AML-193 (cell line): ENCODE results near the gene CXCL1.

ENCODE experiments used
- DNase-seq, 2 experiments: peaks; one replicate each; lab custom pipeline; 2025; lab: John Stamatoyannopoulos, UW

Gene CXCL1

GRCh38 chr4:73869130-73870055 is at the start of gene CXCL1:
Gene CXCL1 (plus strand): TSS chr4:73869393. CDS start chr4:73869471, 78 bp downstream.
- peak; percentile 27 to 28 for DNase-seq

DNA sequence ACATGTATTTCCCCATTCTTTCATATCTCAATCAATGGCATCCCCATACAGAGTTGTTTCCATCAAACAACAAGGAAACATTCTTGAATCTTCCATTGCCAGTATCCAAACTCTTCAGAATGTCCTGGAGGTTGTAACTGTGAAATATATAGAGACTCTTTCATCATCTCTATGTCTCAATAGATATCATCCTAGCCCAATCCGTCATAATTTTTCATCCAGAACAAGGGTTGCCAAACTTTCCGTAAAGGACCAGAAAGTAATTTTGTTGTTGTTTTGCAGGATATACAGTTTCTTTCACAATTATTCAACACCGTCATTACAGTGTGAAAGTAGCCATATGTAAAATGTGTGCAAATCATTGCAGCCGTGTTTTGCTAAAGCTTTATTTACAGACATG is 47.9 kb upstream of the CXCL1 start:
- no peak for DNase-seq

- no peak for DNase-seq
Observed at GRCh38 chr4:73822389-73822788, 46.8 kb upstream of the CXCL1 start.

- peak; percentile 61 to 68 for DNase-seq
Observed at GRCh38 chr4:73822812-73823504, 46.2 kb upstream of the CXCL1 start.

DNA sequence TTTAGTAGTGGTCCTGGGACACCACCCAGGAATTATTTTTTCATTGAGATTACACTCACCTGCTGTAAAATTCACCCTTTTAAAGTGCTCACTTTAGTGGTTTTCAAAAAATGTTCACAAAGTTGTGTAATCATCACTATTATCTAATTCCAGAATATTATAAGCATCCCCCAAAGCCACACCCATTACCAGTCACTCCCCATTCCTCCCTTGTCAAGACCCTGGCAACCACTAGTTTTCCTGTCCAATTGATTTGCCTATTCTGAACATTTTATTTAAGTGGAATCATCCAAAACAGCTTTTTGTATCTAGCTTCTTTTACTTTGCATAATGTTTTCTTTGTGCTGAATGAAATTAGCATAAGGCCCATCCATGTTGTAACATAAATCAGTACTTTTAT is 45.4 kb upstream of the CXCL1 start:
- DNase-seq = no peak

DNA sequence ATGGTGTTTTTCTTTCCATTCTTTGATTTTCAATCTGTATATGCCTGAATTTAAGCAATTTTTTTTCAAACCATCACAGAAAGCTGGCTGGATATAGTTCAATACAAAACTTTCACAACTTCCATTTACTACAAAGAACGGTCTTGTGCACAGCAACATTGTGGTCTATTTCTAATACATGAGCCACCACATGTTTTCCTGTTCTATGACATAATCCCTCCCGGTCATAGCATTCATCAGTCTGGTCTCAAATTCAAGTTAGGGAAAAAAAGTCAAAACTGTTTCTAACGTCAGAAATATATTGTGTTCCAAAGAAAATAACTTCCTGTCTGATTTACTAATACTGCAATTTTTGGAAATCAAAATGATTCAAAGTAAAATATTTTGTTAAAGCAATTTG is 40.2 kb upstream of the CXCL1 start:
- peak; percentile 87 to 91 for DNase-seq

GRCh38 chr4:73831569-73831968 is 37.6 kb upstream of the CXCL1 start:
- no peak for DNase-seq

- no peak for DNase-seq
Observed at GRCh38 chr4:73832651-73833237, 36.4 kb upstream of the CXCL1 start.

DNA sequence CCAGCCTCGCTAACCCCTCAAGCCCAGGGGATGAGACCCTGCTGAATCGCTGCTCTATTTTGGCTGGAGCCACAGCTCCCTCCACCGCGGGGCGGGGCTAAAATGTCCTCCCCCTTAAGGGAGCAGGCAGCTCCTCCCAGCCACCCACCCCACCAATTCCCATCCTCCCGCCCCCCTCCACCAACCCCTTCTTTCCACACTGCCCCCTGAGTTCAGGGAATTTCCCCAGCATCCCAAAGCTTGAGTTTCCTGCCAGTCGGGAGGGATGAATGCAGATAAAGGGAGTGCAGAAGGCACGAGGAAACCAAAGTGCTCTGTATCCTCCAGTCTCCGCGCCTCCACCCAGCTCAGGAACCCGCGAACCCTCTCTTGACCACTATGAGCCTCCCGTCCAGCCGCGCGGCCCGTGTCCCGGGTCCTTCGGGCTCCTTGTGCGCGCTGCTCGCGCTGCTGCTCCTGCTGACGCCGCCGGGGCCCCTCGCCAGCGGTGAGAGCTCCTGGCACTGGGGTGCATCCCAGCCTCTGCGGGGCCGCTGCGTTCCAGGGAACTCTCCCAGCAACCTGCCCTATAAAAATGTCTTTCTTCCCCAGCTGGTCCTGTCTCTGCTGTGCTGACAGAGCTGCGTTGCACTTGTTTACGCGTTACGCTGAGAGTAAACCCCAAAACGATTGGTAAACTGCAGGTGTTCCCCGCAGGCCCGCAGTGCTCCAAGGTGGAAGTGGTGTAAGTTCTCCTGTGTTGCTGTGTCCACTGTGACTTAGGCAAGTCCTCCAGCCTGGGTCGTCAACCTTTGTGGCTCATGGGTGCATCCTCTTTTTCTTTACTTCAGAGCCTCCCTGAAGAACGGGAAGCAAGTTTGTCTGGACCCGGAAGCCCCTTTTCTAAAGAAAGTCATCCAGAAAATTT is 32.6 kb upstream of the CXCL1 start, which contains the start of gene CXCL6:
CXCL6 (plus strand) TSS at position 306 of the 907 bp plus-strand sequence; CDS start at position 379, 73 bp downstream.
- DNase-seq = no peak

- no peak for DNase-seq
Observed at GRCh38 chr4:73839071-73839470, 30.1 kb upstream of the CXCL1 start.

DNA sequence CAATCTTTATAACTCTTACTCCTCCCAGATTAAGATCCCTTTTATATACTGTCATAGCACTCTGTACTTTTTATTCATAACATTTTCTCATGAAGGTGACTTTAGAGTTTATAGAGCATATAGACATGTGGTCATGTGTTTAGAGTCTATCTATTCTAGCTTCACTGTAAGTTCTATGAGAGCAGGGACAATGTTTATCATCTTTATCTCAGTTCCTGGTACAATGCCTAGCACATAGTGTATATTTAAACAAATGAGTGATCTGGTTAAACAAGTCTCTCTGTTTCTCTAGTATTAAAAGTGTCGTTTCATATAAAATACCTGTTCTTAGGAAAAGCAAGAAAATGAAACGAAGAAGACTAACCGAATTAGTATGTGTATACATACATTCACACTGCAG is 29.5 kb upstream of the CXCL1 start:
- no peak for DNase-seq

DNA sequence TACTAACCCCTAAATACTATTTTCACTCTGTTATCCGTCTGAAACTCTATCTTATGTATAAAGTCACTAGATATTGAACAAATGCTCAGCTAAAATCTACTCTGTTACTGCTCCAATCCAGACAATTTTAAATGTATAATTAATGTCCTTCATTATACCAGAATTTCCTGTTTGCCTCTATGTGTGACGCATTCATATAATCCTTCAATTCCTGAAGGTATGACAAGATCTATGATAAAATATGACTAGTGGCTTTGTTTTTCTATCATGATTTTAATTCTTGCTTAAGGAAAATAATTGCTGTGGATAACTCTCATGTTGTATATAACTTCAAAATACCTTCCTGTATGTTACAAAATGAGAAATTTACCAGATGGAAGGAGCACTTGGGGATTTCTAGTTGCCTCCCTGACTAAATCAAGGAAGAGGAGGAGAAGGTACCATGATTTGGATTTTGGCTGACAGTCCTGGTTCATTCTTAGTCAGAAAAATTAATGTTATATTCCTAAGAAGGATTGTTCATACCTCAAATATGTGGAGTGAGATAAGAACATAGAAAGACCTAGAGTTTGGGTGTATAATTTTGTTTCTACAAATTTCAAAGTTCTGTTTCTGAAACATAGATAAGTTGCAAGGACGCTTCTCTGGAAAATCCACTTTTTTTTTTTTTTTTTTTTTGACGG is 27.8 kb upstream of the CXCL1 start:
- DNase-seq = no peak

GRCh38 chr4:73842696-73843095 is 26.5 kb upstream of the CXCL1 start:
- DNase-seq = no peak

GRCh38 chr4:73843369-73843768 is 25.8 kb upstream of the CXCL1 start:
- no peak for DNase-seq

DNA sequence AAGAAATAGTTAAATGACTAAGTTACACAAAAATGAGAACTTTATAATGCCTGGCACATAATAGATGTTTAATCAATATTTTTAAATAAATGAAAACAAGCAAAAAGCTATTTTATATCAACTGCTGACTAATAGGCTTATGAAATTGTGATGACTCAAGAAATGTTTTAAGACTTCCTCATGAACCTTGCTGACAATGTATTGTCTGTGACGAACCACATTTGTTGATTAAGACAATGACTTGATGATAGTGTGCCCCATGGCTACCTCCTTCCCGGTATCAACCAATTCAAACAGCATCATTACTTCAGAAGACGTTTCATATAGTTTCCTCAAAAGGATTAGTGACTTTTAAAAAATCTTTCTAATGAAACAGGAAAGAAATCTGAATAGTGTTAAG is 24.8 kb upstream of the CXCL1 start:
- DNase-seq = peak; percentile 69 to 70

GRCh38 chr4:73844806-73845205 is 24.4 kb upstream of the CXCL1 start:
- no peak for DNase-seq

DNA sequence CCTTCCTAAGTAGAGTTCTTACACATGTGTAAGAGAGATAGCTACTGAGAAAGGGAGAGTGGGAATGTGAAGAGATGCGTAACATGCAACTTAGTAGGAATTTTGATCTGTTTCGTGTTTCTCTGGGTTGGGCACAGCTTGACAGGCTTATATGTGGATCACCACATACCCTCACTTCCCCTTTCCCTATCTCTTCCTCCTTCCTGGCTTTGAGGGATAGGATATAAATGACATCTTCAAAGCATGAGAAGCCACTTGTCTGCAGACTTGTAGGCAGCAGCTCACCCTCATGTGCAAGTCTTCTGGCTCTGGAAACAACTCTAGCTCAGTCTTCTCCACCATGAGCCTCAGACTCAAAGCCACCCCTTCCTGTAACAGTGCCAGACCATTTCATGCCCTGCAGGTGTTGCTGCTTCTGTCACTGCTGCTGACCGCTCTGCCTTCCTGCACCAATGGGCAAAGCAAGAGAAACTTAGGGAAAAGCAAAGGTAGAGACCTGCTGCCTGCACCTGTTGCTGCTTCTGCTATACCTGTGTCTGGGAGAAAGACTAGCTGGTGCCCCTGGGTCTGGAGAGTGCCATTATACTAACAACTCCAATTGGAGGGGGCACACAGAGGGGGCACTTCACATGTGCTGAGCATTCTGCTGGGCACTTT is 21.5 kb upstream of the CXCL1 start:
- DNase-seq = peak; percentile 16 to 34

- no peak for DNase-seq
Observed at GRCh38 chr4:73848183-73848777, 20.9 kb upstream of the CXCL1 start.

- DNase-seq = no peak
Observed at GRCh38 chr4:73850261-73850970, 18.8 kb upstream of the CXCL1 start.
